Measurements from ENCODE around the gene LRAT. TPM values are rescaled to one million over a fixed set of nuclear protein-coding genes. Genes with fewer than 3 reads are reported as not detected.

Gene LRAT
- polyA plus RNA-seq, 1 donor from 2014 or later: 0.19 TPM

DNA sequence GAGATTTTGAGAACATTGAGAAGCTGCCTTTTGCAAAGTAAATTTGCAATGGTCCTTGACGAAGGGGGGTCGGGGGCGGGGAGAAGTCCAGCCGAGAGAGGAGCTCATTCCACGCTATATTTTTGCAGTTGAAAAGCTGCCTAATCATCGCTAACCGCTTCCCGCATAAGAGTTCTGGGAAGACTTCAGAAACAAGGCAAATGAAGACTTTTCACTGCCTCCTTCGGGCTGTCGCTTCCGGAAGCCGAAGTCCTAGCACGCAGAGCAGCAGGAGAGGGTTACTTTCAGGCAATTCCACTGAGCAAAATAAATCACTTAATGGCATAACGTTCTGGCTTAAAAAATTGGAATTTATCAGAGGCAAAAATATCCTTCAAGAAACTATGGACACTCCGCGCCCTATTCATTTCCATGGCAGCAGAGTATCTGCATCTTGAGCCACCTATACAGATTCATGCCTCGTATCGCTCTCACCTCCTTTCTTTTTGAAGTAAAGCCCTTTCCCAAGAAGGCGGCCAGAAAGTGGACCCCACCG is 2.6 kb upstream of the LRAT start:
- no peak for TF ChIP-seq MXI1 (conservative IDR thresholded peaks at IDR 0.05; ENCODE audit: poor library complexity, severe bottlenecking)
- TF ChIP-seq POLR2AphosphoS5 (IDR thresholded peaks at IDR 0.05): no peak
- no peak for TF ChIP-seq SMC3 (conservative IDR thresholded peaks at IDR 0.05; ENCODE audit: poor library complexity)
- TF ChIP-seq RAD21 (conservative IDR thresholded peaks at IDR 0.05): no peak
- TF ChIP-seq, protein P1, sequence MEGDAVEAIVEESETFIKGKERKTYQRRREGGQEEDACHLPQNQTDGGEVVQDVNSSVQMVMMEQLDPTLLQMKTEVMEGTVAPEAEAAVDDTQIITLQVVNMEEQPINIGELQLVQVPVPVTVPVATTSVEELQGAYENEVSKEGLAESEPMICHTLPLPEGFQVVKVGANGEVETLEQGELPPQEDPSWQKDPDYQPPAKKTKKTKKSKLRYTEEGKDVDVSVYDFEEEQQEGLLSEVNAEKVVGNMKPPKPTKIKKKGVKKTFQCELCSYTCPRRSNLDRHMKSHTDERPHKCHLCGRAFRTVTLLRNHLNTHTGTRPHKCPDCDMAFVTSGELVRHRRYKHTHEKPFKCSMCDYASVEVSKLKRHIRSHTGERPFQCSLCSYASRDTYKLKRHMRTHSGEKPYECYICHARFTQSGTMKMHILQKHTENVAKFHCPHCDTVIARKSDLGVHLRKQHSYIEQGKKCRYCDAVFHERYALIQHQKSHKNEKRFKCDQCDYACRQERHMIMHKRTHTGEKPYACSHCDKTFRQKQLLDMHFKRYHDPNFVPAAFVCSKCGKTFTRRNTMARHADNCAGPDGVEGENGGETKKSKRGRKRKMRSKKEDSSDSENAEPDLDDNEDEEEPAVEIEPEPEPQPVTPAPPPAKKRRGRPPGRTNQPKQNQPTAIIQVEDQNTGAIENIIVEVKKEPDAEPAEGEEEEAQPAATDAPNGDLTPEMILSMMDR (IDR thresholded peaks at IDR 0.05; ENCODE audit: poor library complexity, severe bottlenecking): no peak
- TF ChIP-seq EP300 (conservative IDR thresholded peaks at IDR 0.05; ENCODE audit: poor library complexity, severe bottlenecking): no peak
- TF ChIP-seq EZH2 (IDR thresholded peaks at IDR 0.05; ENCODE audit: borderline replicate concordance, insufficient read depth, low read length, poor library complexity, severe bottlenecking): no peak
- TF ChIP-seq, protein P2, sequence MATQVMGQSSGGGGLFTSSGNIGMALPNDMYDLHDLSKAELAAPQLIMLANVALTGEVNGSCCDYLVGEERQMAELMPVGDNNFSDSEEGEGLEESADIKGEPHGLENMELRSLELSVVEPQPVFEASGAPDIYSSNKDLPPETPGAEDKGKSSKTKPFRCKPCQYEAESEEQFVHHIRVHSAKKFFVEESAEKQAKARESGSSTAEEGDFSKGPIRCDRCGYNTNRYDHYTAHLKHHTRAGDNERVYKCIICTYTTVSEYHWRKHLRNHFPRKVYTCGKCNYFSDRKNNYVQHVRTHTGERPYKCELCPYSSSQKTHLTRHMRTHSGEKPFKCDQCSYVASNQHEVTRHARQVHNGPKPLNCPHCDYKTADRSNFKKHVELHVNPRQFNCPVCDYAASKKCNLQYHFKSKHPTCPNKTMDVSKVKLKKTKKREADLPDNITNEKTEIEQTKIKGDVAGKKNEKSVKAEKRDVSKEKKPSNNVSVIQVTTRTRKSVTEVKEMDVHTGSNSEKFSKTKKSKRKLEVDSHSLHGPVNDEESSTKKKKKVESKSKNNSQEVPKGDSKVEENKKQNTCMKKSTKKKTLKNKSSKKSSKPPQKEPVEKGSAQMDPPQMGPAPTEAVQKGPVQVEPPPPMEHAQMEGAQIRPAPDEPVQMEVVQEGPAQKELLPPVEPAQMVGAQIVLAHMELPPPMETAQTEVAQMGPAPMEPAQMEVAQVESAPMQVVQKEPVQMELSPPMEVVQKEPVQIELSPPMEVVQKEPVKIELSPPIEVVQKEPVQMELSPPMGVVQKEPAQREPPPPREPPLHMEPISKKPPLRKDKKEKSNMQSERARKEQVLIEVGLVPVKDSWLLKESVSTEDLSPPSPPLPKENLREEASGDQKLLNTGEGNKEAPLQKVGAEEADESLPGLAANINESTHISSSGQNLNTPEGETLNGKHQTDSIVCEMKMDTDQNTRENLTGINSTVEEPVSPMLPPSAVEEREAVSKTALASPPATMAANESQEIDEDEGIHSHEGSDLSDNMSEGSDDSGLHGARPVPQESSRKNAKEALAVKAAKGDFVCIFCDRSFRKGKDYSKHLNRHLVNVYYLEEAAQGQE (IDR thresholded peaks at IDR 0.05; ENCODE audit: borderline replicate concordance): no peak
- TF ChIP-seq TAF1 (IDR thresholded peaks at IDR 0.05; ENCODE audit: low read depth): no peak
- Histone ChIP-seq H3K9me3 (ENCODE audit: low read length) (no peaks in the 10 kb centered on the region), H3K27ac (ENCODE audit: low read length) (no peak overlapping the region), H3K9ac (ENCODE audit: low read length) (no peak overlapping the region), H3K36me3 (ENCODE audit: insufficient read depth, low read length) (no peaks in the 10 kb centered on the region), H3K4me3 (ENCODE audit: low read length) (no peak overlapping the region), H2AFZ (ENCODE audit: low read depth, low read length) (no peak overlapping the region), H3K4me2 (ENCODE audit: low read length) (no peak overlapping the region), H3K79me2 (replicated peaks; ENCODE audit: insufficient read depth, low read length) (no peaks in the 10 kb centered on the region), H3F3A (ENCODE audit: insufficient read depth, low read length, poor library complexity, severe bottlenecking) (no peaks in the 10 kb centered on the region), H3K9me2 (ENCODE audit: insufficient read depth, low read length) (no peaks in the 10 kb centered on the region), H4K20me1 (ENCODE audit: insufficient read depth) (no peaks in the 10 kb centered on the region), H3K27me3 (ENCODE audit: insufficient read depth, low read depth, low read length) (peaks cover 64% of the 10 kb centered on the region)

- Histone ChIP-seq H3F3A (ENCODE audit: insufficient read depth, low read length, poor library complexity, severe bottlenecking) (no peaks in the 10 kb centered on the region), H3K79me2 (replicated peaks; ENCODE audit: insufficient read depth, low read length) (no peaks in the 10 kb centered on the region), H3K27me3 (ENCODE audit: insufficient read depth, low read depth, low read length) (peaks cover 68% of the 10 kb centered on the region), H3K9me2 (ENCODE audit: insufficient read depth, low read length) (no peaks in the 10 kb centered on the region), H3K4me3 (ENCODE audit: low read length) (peak overlapping the region; percentile 58), H3K4me2 (ENCODE audit: low read length) (peak overlapping the region; percentile 26), H3K9ac (ENCODE audit: low read length) (peak overlapping the region; percentile 24), H4K20me1 (ENCODE audit: insufficient read depth) (no peaks in the 10 kb centered on the region), H3K27ac (ENCODE audit: low read length) (no peak overlapping the region), H2AFZ (ENCODE audit: low read depth, low read length) (no peak overlapping the region), H3K9me3 (ENCODE audit: low read length) (no peaks in the 10 kb centered on the region), H3K36me3 (ENCODE audit: insufficient read depth, low read length) (no peaks in the 10 kb centered on the region)
- TF ChIP-seq MXI1 (conservative IDR thresholded peaks at IDR 0.05; ENCODE audit: poor library complexity, severe bottlenecking): no peak
Measured at GRCh38 chr4:154741922-154742850, 1.6 kb upstream of the LRAT start.

Data from neural cell (in vitro differentiated cells).